ENCODE results near the gene KICS2.

The KICS2 gene

GRCh38 chr12:64178122-64178521 is 44.0 kb downstream of the KICS2 start:
- Histone ChIP-seq H3K4me1 (ENCODE audit: insufficient read depth, insufficient read length) (no peaks in the 10 kb centered on the region), H3K4me3 (ENCODE audit: insufficient read length, low read depth) (no peak overlapping the region), H3K27me3 (ENCODE audit: insufficient read depth, insufficient read length) (no peaks in the 10 kb centered on the region), H3K36me3 (ENCODE audit: insufficient read depth, insufficient read length, low read length) (no peaks in the 10 kb centered on the region), H3K9me3 (ENCODE audit: insufficient read depth, low read length) (0 out of 2 replicates have a peak, but pooled peaks cover under 1% of the 10 kb centered on the region), H3K9ac (ENCODE audit: insufficient read length, low read depth) (no peak overlapping the region)
- TF ChIP-seq SUZ12 (IDR thresholded peaks at IDR 0.05; ENCODE audit: extremely low read depth, insufficient read depth, insufficient read length), result no peak
- TF ChIP-seq ZNF274 (IDR thresholded peaks at IDR 0.05; ENCODE audit: low read depth, low read length), result no peak
- no peak for TF ChIP-seq YY1 (IDR thresholded peaks at IDR 0.05; ENCODE audit: insufficient read depth, insufficient read length)
- DNase-seq (ENCODE audit: low read depth, low spot score), result no peak

GRCh38 chr12:64177001-64177400 is 45.1 kb downstream of the KICS2 start:
- H3K4me1 ChIP-seq (ENCODE audit: insufficient read depth, insufficient read length), result no peaks in the 10 kb centered on the region
- H3K4me3 ChIP-seq (ENCODE audit: insufficient read length, low read depth), result no peak overlapping the region
- TF ChIP-seq ZNF274 (IDR thresholded peaks at IDR 0.05; ENCODE audit: low read depth, low read length), result no peak
- TF ChIP-seq SUZ12 (IDR thresholded peaks at IDR 0.05; ENCODE audit: extremely low read depth, insufficient read depth, insufficient read length), result no peak
- TF ChIP-seq YY1 (IDR thresholded peaks at IDR 0.05; ENCODE audit: insufficient read depth, insufficient read length), result no peak

GRCh38 chr12:64175254-64175945 is 46.7 kb downstream of the KICS2 start:
- Histone ChIP-seq H3K4me1 (ENCODE audit: insufficient read depth, insufficient read length) (no peaks in the 10 kb centered on the region), H3K9ac (ENCODE audit: insufficient read length, low read depth) (no peak overlapping the region)
- no peak for TF ChIP-seq ZNF274 (IDR thresholded peaks at IDR 0.05; ENCODE audit: low read depth, low read length)
- TF ChIP-seq YY1 (IDR thresholded peaks at IDR 0.05; ENCODE audit: insufficient read depth, insufficient read length), result no peak

More at GRCh38 chr12:64177001-64177400, 45.1 kb downstream of the KICS2 start:
- Histone ChIP-seq H3K9me3 (ENCODE audit: insufficient read depth, low read length) (no peaks in the 10 kb centered on the region), H3K36me3 (ENCODE audit: insufficient read depth, insufficient read length, low read length) (no peaks in the 10 kb centered on the region), H3K27me3 (ENCODE audit: insufficient read depth, insufficient read length) (no peaks in the 10 kb centered on the region), H3K9ac (ENCODE audit: insufficient read length, low read depth) (no peak overlapping the region)
- DNase-seq (ENCODE audit: low read depth, low spot score), result no peak

GRCh38 chr12:64173456-64173855 is 48.6 kb downstream of the KICS2 start:
- TF ChIP-seq YY1 (IDR thresholded peaks at IDR 0.05; ENCODE audit: insufficient read depth, insufficient read length), result no peak
- TF ChIP-seq ZNF274 (IDR thresholded peaks at IDR 0.05; ENCODE audit: low read depth, low read length), result no peak
- TF ChIP-seq SUZ12 (IDR thresholded peaks at IDR 0.05; ENCODE audit: extremely low read depth, insufficient read depth, insufficient read length), result no peak
- Histone ChIP-seq H3K27me3 (ENCODE audit: insufficient read depth, insufficient read length) (no peaks in the 10 kb centered on the region), H3K4me1 (ENCODE audit: insufficient read depth, insufficient read length) (no peaks in the 10 kb centered on the region), H3K9ac (ENCODE audit: insufficient read length, low read depth) (no peak overlapping the region), H3K9me3 (ENCODE audit: insufficient read depth, low read length) (no peaks in the 10 kb centered on the region), H3K4me3 (ENCODE audit: insufficient read length, low read depth) (no peak overlapping the region), H3K36me3 (ENCODE audit: insufficient read depth, insufficient read length, low read length) (no peaks in the 10 kb centered on the region)
- DNase-seq (ENCODE audit: low read depth, low spot score), result no peak

More at GRCh38 chr12:64175254-64175945, 46.7 kb downstream of the KICS2 start:
- H3K36me3 ChIP-seq (ENCODE audit: insufficient read depth, insufficient read length, low read length), result no peaks in the 10 kb centered on the region
- no peak overlapping the region for H3K4me3 ChIP-seq (ENCODE audit: insufficient read length, low read depth)
- no peaks in the 10 kb centered on the region for H3K9me3 ChIP-seq (ENCODE audit: insufficient read depth, low read length)
- DNase-seq (ENCODE audit: low read depth, low spot score), result no peak
- no peaks in the 10 kb centered on the region for H3K27me3 ChIP-seq (ENCODE audit: insufficient read depth, insufficient read length)
